ENCODE results near the gene CREB5. TPM values are rescaled to one million over a fixed set of nuclear protein-coding genes. Genes with fewer than 3 reads are reported as not detected.
A peak's percentile ranks its signal among the peaks of the same experiment; 100 is the strongest.

The CREB5 gene
- total RNA-seq, 2 experiments from 2014 or later, result 0.15 to 0.52 TPM

DNA sequence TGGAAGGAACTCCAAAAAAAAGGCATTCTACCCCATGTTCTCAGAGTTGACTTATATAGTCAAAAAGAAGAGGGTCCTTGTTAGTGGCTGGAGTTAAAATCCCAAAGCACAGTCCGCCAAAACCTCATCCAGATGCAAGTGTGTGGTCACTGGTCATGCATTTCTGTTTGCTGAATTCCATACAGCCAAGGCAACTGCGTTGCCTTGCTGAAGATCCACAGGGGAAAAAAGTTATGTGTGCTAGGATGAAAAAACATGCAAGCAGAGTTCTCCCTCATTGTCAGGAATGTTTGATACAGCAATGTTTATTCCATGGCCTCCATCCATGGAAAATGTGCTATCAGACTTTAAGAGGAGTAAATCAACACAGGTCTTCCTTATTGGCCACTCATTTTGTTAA, 213.1 kb downstream of the CREB5 start:
- ChIA-PET POLR2A (no interaction called here), CTCF (interaction anchor here (0.6 kb wide), 1 partner anchor 361 kb away, joined by 3 read pairs; no protein-coding TSS in a partner anchor)
- Mint-ChIP-seq H3K9me3 (no peaks in the 10 kb centered on the region), H3K27me3 (peaks cover 5% of the 10 kb centered on the region), H3K4me3 (no peak overlapping the region), H3K36me3 (no peaks in the 10 kb centered on the region), H3K4me1 (ENCODE audit: low read depth) (no peaks in the 10 kb centered on the region), H3K27ac (no peak overlapping the region)
- no peak for DNase-seq
- intact Hi-C loops (cut with micrococcal nuclease), result loop anchor here (5.0 kb wide), 1 partner anchor 328 kb away; no protein-coding TSS in a partner anchor

DNA sequence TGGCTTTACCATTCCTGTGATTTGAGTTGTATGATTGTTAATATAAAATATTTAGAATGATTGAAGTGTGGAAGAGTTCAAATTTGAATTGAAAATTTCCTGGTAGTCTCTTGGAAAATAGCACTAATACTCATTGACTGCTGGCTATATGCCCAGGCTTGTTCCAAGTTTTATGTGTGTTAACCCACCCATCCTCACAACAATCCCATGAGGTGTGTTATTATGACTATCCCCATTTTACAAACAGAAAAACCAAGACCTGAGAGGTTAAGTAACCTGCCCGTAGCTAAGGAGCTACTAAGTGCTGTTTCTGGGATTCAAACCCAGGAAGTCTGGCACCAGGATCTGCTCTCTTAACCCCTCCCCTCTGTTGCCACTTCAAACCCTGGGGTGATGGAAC, 213.9 kb downstream of the CREB5 start:
- Mint-ChIP-seq H3K9me3 (no peaks in the 10 kb centered on the region), H3K4me1 (ENCODE audit: low read depth) (no peaks in the 10 kb centered on the region), H3K4me3 (no peak overlapping the region), H3K27ac (no peak overlapping the region), H3K36me3 (no peaks in the 10 kb centered on the region), H3K27me3 (peaks cover 5% of the 10 kb centered on the region)
- ChIA-PET POLR2A (no interaction called here), CTCF (interaction anchor here (0.6 to 0.8 kb wide), 2 partner anchors 14 to 530 kb away, joined by 3 to 5 read pairs; no protein-coding TSS in a partner anchor)
- intact Hi-C loops (cut with micrococcal nuclease), result loop anchor here (1.0 to 5.0 kb wide), 2 partner anchors 237 to 329 kb away; no protein-coding TSS in a partner anchor
- no peak for DNase-seq

DNA sequence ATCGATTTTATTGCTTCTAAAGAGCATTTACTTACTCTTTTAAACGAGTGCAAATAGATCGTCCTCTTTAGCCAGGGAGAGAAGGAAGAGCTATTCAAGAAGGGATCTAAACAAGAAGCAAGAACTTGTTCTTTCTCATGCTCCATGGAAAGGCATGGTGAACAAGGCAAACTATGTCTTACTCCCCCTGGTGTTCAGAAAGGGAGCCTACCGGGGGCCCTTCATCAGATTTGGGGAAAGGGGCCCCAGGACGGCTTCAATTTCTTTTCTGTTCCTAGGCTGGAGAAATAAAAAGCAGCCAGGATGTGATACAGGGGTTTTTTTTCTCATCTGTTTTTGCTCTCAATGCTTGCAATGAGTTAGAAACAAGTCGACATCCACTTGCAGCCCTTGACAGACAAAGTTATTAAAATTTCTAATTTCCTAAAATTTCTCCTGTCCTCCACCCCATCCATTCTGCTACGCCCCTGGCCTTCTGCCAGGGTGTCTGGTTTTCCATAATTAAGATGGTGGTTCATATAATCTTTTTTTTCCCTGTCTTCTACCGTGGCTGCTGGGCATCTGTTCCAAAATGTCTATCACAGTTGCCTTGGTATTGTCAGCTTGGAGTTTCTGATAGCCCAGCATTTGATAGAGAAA, 214.4 kb downstream of the CREB5 start:
- H3K4me1 Mint-ChIP-seq (ENCODE audit: low read depth), result no peaks in the 10 kb centered on the region
- peak; percentile 18 for DNase-seq
- peaks cover 5% of the 10 kb centered on the region for H3K27me3 Mint-ChIP-seq
- no peak overlapping the region for H3K27ac Mint-ChIP-seq
- POLR2A ChIA-PET, result no interaction called here
- H3K4me3 Mint-ChIP-seq, result no peak overlapping the region
- CTCF ChIA-PET, result interaction anchor here (0.6 to 1.5 kb wide), 4 partner anchors 15 to 530 kb away, joined by 3 to 6 read pairs (median 4); no protein-coding TSS in a partner anchor
- intact Hi-C loops (cut with micrococcal nuclease), result loop anchor here (1.0 to 5.0 kb wide), 2 partner anchors 237 to 329 kb away; no protein-coding TSS in a partner anchor
- no peaks in the 10 kb centered on the region for H3K9me3 Mint-ChIP-seq
- no peaks in the 10 kb centered on the region for H3K36me3 Mint-ChIP-seq

DNA sequence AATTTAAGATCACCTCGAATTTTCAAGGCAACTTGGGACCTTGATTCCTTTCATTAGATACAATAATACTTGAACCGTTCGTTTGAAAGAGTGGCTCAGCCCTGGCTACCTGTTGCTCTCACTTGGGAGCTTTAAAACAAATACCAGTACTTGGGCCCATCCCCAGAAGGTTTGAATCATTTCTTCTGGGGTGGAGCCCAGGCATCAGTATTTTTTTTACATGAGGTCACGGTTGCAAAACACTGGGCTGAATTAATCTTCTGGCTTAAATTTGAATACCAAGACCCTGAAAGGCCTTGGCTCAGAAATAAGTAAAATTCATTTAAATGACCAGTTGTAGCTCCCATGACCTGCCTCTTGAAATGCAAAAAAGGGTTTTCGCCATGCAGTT, 214.9 kb downstream of the CREB5 start:
- Mint-ChIP-seq H3K36me3 (no peaks in the 10 kb centered on the region), H3K9me3 (no peaks in the 10 kb centered on the region), H3K27me3 (peaks cover 5% of the 10 kb centered on the region), H3K4me1 (ENCODE audit: low read depth) (no peaks in the 10 kb centered on the region), H3K4me3 (no peak overlapping the region), H3K27ac (no peak overlapping the region)
- intact Hi-C loops (cut with micrococcal nuclease), result loop anchor here (5.0 kb wide), 1 partner anchor 330 kb away; no protein-coding TSS in a partner anchor
- ChIA-PET CTCF (interaction anchor here (1.0 to 1.5 kb wide), 2 partner anchors 239 to 331 kb away, joined by 3 to 6 read pairs; no protein-coding TSS in a partner anchor), POLR2A (no interaction called here)
- DNase-seq, result no peak

DNA sequence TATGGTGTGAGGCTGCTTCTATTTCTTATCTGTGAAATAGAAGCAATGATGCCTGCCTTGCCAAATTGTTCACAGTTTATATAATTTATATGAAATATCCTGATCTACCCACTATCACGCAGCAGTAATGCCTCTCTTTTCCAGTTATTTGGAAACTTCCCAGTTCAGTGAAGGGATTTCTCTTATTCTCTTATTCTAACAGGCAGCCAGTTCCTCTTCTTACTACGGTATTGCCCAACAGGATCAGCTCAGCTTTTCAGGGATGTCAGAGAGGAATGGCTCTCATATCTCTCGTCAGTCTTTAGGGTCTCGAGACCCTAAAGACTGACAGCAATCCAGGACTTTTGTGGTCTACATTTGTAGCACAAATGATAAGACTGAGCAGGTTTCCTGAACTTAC, 215.6 kb downstream of the CREB5 start:
- H3K9me3 Mint-ChIP-seq, result no peaks in the 10 kb centered on the region
- H3K4me3 Mint-ChIP-seq, result no peak overlapping the region
- no peaks in the 10 kb centered on the region for H3K36me3 Mint-ChIP-seq

DNA sequence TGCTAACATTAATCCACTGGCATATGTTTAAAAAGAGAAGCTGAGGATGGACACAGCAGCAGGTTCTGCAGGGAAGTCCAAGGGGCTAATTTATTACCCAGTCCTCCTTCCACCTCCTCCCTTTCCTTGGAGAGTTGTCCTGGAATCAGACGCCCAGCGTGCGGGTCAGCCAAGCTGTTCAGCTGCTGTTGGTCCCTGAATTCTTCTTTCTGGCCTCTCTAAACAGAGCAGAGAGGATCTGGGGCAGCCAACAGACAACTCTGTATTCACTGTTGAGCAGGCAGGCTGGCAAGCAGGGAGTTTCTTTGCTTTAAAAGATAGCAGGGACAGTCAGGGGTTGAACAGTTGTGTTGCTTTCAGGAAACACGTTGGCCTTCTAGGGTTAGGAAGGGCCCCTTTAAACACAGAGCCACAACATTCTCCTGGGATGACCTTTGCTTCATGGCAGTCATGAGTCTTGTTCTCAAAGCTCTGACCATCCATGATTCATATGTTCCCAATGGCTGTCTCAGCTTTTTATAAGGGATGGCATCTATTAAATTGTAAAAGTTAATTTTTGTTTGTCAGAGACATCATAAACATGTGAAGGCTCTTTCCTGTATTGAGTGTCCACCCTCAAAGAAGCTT, 217.0 kb downstream of the CREB5 start:
- intact Hi-C loops (cut with micrococcal nuclease), result loop anchor here (5.0 kb wide), 1 partner anchor 332 kb away; no protein-coding TSS in a partner anchor
- no peak for DNase-seq
- Mint-ChIP-seq H3K27me3 (peaks cover 4% of the 10 kb centered on the region), H3K4me1 (ENCODE audit: low read depth) (no peaks in the 10 kb centered on the region), H3K36me3 (no peaks in the 10 kb centered on the region), H3K9me3 (no peaks in the 10 kb centered on the region), H3K27ac (no peak overlapping the region), H3K4me3 (no peak overlapping the region)
- ChIA-PET CTCF (no interaction called here), POLR2A (no interaction called here)

More for the DNA sequence above, 215.6 kb downstream of the CREB5 start:
- CTCF ChIA-PET, result interaction anchor here (1.5 kb wide), 1 partner anchor 239 kb away, joined by 6 read pairs; no protein-coding TSS in a partner anchor
- intact Hi-C loops (cut with micrococcal nuclease), result loop anchor here (5.0 kb wide), 1 partner anchor 331 kb away; no protein-coding TSS in a partner anchor
- no peaks in the 10 kb centered on the region for H3K4me1 Mint-ChIP-seq (ENCODE audit: low read depth)
- H3K27me3 Mint-ChIP-seq, result peaks cover 5% of the 10 kb centered on the region
- POLR2A ChIA-PET, result no interaction called here
- DNase-seq, result no peak
- H3K27ac Mint-ChIP-seq, result no peak overlapping the region

DNA sequence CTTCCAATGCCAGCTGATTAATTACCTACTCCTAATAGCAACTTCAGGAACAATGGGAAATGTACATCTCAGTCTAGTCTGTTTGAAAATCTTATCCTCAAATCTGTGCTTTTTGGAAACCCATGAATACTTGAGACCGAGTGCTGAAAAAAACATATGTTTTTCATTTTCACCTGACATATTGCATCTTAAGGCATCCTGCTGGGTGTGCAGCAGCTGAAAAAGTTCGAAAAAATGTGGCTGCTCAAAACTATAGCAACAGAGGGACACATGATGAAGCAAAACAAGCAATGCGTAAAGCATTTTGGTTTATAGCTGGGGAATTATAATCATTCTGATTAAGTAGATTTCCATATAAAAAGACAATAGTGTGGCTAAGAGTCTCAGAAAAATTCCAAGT, 218.0 kb downstream of the CREB5 start:
- Mint-ChIP-seq H3K4me3 (no peak overlapping the region), H3K36me3 (no peaks in the 10 kb centered on the region), H3K27me3 (peaks cover 1% of the 10 kb centered on the region), H3K9me3 (no peaks in the 10 kb centered on the region), H3K27ac (no peak overlapping the region), H3K4me1 (ENCODE audit: low read depth) (no peaks in the 10 kb centered on the region)
- intact Hi-C loops (cut with micrococcal nuclease), result no loop called here
- ChIA-PET POLR2A (no interaction called here), CTCF (no interaction called here)
- no peak for DNase-seq

DNA sequence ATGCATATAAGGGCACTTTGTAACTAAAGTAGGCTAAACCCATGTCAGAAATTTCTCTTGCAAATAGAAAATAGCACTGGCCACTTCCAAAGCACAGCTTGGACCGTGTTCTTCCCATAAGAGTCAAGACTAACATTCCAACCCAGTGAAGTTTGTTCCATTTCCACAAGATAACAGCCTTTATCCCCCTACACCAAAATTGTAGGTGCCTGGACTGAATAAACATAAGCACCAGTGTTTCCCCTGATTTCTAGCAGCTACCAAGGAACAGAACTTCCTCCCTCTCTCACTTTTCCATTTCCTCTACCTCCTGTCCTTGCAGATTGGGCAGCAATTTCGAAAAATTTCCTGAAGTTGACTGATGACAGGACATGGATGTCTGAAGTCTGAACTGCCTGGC, 219.7 kb downstream of the CREB5 start:
- H3K27me3 Mint-ChIP-seq, result no peaks in the 10 kb centered on the region
- no peaks in the 10 kb centered on the region for H3K36me3 Mint-ChIP-seq
- no peaks in the 10 kb centered on the region for H3K9me3 Mint-ChIP-seq
- intact Hi-C loops (cut with micrococcal nuclease), result no loop called here
- POLR2A ChIA-PET, result no interaction called here
- DNase-seq, result no peak
- H3K4me1 Mint-ChIP-seq (ENCODE audit: low read depth), result no peaks in the 10 kb centered on the region
- no peak overlapping the region for H3K4me3 Mint-ChIP-seq
- CTCF ChIA-PET, result no interaction called here
- no peak overlapping the region for H3K27ac Mint-ChIP-seq

DNA sequence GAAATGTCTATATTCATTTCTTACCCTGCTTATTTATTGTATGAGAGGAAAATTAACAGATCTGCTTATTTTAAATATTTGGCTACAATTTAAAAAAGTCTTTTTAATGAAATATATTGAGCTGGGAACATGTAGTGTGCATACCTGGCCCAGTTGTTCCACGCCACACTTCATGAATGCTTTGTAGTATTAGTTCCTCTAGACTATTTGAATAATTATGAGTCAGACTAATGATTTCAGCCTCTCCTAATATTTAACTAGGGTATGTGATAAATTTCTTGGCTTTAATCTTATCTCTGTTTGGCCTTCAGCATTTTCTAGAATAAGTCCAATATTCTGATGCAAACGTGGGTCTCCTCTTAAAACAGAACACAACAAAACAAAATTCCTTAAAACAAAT, 226.6 kb downstream of the CREB5 start:
- H3K27ac Mint-ChIP-seq, result no peak overlapping the region
- no peak for DNase-seq
- intact Hi-C loops (cut with micrococcal nuclease), result no loop called here
- no peaks in the 10 kb centered on the region for H3K27me3 Mint-ChIP-seq
- POLR2A ChIA-PET, result no interaction called here
- no peaks in the 10 kb centered on the region for H3K9me3 Mint-ChIP-seq
- no peaks in the 10 kb centered on the region for H3K36me3 Mint-ChIP-seq
- H3K4me1 Mint-ChIP-seq (ENCODE audit: low read depth), result no peaks in the 10 kb centered on the region
- no peak overlapping the region for H3K4me3 Mint-ChIP-seq
- CTCF ChIA-PET, result no interaction called here

DNA sequence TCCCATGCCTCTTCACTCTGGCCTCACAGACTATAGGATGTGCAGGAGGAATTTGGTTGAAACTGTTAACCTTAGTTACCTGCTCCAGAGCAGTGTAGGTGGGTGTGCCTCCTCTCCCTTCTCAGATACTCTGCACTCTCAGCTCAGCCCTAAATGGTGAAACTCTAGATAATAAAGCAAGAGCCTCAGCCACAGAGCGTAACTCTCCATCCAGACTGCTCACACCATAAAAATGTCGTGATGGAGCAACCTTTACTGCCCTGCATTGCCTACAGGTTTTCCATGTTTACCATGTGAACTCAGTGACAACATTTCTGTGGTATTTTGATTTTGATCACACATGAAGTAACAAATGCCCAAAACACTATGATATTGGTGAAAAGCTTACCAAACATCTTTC, 227.7 kb downstream of the CREB5 start:
- Mint-ChIP-seq H3K27ac (no peak overlapping the region), H3K27me3 (no peaks in the 10 kb centered on the region), H3K9me3 (no peaks in the 10 kb centered on the region), H3K4me1 (ENCODE audit: low read depth) (no peaks in the 10 kb centered on the region), H3K36me3 (no peaks in the 10 kb centered on the region), H3K4me3 (no peak overlapping the region)
- intact Hi-C loops (cut with micrococcal nuclease), result no loop called here
- POLR2A ChIA-PET, result no interaction called here
- CTCF ChIA-PET, result no interaction called here
- DNase-seq, result no peak

DNA sequence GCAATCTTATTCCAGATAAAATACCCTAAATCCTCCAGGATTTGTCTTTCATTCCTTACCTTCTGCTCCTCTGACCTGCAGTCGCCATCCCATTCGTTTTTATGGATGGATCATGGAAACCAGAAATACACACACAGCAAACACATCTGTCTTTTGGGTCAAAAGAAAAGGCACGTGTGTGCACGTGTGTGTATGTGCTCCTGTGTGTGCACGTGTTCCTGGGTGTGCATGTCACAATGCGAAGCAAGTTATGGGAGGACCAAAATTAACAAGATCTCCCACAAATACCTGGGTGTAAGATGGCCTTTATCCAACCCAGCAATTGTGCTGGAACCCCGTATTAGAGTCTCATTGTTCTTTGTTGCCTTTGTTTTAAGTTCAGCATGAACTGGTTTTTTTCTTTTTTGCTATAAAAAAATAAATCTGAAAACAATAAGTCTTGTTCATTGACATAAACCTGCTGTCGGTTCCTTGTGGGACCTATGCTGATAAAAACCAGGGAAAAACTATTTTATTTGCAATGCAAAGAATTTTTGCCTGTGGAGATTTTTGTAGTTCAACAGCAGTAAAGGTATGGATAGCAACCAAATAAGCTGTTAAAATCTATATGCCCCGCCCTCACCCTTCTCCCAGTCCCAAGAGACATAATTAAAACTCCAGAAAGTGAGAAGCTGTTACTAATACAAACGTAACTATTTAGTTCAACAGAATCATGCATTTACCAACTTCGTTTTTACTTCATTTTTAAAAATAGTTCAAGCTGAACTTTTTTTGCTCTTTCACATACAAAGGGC, 229.6 kb downstream of the CREB5 start:
- Mint-ChIP-seq H3K9me3 (no peaks in the 10 kb centered on the region), H3K27me3 (no peaks in the 10 kb centered on the region), H3K4me1 (ENCODE audit: low read depth) (no peaks in the 10 kb centered on the region), H3K4me3 (no peak overlapping the region), H3K27ac (no peak overlapping the region), H3K36me3 (no peaks in the 10 kb centered on the region)
- intact Hi-C loops (cut with micrococcal nuclease), result no loop called here
- CTCF ChIA-PET, result no interaction called here
- POLR2A ChIA-PET, result no interaction called here
- DNase-seq, result no peak

DNA sequence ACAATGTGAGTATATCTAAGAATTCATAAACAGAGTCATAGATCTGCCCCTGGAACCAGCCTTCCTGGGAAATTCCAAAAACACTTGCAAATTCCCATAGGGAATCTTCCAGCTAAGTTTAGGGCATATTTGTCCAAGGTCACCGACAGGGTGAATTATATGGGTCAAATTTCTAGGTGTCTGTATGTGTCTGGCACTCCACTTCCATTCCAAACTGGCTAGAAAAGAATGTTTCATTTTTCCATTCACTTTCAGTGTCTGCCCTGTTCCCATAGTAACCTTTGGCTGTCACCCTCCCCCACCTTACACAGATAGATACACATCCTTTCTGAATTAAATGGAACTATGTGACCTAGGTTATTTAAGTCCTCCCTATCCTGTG, 230.9 kb downstream of the CREB5 start:
- no peak for DNase-seq
- CTCF ChIA-PET, result no interaction called here
- H3K36me3 Mint-ChIP-seq, result no peaks in the 10 kb centered on the region
- no peaks in the 10 kb centered on the region for H3K27me3 Mint-ChIP-seq
- intact Hi-C loops (cut with micrococcal nuclease), result no loop called here
- H3K4me1 Mint-ChIP-seq (ENCODE audit: low read depth), result no peaks in the 10 kb centered on the region
- no peaks in the 10 kb centered on the region for H3K9me3 Mint-ChIP-seq
- POLR2A ChIA-PET, result no interaction called here
- H3K27ac Mint-ChIP-seq, result no peak overlapping the region
- no peak overlapping the region for H3K4me3 Mint-ChIP-seq
